ENCODE measurements around the gene FCAMR. TPM values are rescaled to one million over a fixed set of nuclear protein-coding genes. Genes with fewer than 3 reads are reported as not detected.

Gene FCAMR, protein sequence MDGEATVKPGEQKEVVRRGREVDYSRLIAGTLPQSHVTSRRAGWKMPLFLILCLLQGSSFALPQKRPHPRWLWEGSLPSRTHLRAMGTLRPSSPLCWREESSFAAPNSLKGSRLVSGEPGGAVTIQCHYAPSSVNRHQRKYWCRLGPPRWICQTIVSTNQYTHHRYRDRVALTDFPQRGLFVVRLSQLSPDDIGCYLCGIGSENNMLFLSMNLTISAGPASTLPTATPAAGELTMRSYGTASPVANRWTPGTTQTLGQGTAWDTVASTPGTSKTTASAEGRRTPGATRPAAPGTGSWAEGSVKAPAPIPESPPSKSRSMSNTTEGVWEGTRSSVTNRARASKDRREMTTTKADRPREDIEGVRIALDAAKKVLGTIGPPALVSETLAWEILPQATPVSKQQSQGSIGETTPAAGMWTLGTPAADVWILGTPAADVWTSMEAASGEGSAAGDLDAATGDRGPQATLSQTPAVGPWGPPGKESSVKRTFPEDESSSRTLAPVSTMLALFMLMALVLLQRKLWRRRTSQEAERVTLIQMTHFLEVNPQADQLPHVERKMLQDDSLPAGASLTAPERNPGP
- polyA plus RNA-seq (2013, experiment 1 of 2; ENCODE audit: insufficient read length) = not detected
- polyA plus RNA-seq (2013, experiment 2 of 2; ENCODE audit: insufficient read length) = not detected

DNA sequence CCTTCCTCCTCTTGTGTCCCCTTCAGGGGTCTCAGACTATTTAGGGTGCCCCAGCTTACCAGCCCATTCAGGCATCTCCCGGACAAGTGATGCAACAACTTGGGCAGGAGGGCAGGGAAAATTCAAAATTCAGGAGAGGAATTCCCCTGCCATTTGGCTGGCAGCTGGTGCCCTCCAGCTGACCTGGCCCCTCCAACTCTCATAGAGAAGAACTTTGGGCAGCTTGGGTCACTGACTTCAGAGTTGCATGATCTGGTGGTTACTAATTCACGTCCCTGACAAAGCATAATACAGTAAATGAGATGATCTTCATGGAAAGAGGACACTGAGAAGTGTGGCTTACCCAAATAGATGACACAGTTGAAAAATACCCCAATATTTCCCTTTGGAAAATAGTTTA, at the start of gene FCAMR:
TSS of gene FCAMR (minus strand) at position 15 of the 400 bp plus-strand sequence. CDS start 335 bp downstream, outside the sequence.
- no peak for DNase-seq

- no peak for DNase-seq
These were observed 49.4 kb upstream of the FCAMR start for GRCh38 chr1:207019661-207020060.

DNA sequence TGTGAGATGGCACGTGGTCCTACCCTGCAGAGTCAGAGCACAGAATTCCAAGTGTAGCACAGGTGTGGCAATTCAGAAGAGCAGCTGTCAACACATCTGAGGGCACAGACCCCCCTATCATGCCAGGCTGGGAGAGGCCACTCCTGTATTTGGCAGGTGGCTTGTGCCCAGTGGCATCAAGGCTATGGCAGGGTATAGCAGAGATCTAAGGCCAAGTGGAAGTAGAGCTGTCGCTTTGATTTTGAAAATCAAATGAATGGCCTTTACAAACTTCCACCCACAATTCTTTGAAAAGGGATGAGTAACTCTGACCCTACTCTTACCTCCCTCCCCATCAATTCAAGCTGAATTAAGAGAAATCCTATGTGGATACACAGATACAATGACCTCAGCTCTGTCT, 48.9 kb upstream of the FCAMR start:
- DNase-seq = no peak

DNA sequence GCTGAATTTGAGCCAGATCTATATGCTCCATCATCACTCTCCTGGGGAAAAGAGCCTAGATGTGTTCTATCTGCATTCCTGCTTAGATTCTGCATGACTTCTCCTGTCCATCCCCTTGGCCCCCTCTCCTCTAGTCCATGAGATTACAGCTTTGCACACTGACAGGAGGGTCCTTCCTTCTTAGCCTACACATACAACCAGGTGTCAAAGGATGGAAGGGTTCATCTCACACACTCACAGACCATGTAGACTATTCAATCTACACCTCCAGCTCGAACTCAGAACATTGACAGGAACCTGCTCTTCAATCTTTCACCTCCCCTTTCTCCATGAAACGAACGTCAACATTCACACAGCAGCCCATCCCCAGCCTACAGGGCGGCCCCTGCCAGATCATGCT, 48.4 kb upstream of the FCAMR start:
- DNase-seq = no peak

DNA sequence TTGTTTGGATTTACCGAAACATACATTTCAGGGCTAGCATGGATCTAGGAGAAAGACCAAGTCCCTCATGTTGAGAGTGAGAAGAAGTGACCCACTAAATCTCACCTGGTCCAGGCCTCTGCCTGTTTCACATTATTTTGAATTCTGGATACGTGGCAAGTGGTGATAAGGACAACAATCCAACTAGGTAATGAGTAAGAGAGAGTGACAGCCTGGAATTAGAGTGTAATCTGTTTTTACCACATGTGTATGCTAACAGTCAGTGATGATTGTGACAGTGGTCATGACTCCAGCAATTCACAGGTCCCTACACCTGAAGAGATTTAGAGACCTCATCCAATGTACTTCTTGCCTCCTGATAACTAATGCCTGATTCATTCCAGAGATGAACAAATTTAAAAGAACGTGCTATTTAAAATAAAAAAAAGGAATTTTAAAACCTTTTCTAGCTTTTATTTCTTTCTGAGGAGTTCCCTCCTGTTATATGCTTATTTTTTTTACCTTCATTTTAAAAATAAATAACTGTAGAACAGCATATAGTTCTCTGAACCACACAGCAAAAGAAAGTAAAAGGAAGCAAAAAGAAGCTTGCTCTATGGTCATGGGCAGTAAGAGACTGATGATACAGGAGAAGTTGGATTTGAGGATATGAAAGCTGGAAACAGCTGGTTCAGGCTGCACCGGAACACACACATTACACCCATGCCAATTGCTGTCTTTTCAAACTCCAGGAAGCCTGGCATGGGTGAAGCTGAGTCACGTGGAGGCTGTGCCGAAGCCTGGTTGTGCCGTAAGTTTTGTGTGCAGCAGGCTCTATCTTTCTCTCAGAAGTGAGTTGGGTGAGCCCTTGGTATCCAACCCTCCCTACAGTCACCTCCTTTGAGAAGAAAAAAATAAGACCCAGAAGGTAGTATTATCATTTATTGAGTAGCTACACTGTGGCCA, 47.6 kb upstream of the FCAMR start:
- DNase-seq = no peak

- DNase-seq = no peak
These were observed 45.5 kb upstream of the FCAMR start for GRCh38 chr1:207015791-207016190.

DNA sequence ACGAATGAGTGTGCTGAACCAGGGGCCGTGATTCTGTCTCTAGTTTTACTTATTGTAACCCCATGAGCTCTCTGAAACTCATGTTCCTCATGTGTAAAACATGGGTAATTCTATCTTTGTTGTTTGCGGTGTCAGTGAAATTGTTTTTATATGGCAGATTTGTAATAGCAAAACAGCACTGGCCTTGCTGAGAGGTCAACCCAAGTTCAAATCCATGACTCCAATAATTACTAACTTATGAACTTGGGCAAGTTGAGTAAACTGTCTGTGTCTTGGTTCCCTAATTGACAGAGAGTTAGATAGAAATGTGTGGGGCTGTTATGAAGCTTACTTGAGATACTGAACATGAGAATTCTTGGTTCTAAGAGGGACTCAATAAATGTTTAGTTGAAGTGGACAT, 44.5 kb upstream of the FCAMR start:
- no peak for DNase-seq

DNA sequence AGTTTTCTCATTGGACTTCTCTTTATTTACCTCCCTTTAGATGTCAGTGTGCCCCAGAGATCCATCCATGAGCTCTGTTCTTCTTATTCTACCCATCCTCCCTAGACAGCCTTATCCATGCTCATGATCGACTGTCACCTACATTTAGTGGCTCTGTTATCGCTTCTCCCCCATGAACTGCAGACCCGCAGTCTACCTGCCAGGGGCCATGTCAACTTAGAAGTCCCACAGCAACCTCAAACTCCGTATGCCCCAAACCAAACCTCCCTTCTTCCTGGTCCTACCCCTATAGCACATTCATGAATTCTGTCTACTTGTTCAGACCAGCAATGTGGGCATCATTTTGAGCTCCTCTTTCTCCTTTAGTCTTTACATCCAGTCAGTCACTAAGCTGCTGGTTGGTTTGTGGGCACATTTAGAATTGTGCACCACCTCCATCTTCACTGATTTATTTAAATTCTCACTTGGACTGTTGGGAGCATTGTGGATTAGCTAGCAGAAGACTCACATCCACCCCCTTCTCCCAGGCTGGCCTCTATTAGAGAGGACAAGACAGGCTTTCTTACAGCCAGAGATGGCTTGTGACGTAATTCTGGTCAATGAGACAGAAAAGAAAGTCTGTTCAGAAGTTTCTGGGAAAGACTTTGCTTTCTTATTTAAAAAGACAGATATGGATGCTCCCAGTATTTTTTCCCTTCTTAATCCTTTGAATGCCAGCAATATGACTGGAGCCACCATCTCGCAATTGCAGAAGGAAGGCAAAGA, 43.2 kb upstream of the FCAMR start:
- no peak for DNase-seq

GRCh38 chr1:207010726-207011125, 40.5 kb upstream of the FCAMR start:
- DNase-seq = no peak

- no peak for DNase-seq
These were observed 39.7 kb upstream of the FCAMR start for GRCh38 chr1:207009945-207010344.

- no peak for DNase-seq
These were observed 39.1 kb upstream of the FCAMR start for GRCh38 chr1:207009182-207009850.

GRCh38 chr1:207007352-207008033, 37.2 kb upstream of the FCAMR start:
- DNase-seq = peak; percentile 96

GRCh38 chr1:207006914-207007313, 36.7 kb upstream of the FCAMR start:
- DNase-seq = no peak

GRCh38 chr1:207006083-207006482, 35.8 kb upstream of the FCAMR start:
- DNase-seq = no peak

GRCh38 chr1:207004931-207005830, 34.9 kb upstream of the FCAMR start:
- DNase-seq = peak; percentile 81

- DNase-seq = no peak
These were observed 33.0 kb upstream of the FCAMR start for GRCh38 chr1:207003210-207003609.

DNA sequence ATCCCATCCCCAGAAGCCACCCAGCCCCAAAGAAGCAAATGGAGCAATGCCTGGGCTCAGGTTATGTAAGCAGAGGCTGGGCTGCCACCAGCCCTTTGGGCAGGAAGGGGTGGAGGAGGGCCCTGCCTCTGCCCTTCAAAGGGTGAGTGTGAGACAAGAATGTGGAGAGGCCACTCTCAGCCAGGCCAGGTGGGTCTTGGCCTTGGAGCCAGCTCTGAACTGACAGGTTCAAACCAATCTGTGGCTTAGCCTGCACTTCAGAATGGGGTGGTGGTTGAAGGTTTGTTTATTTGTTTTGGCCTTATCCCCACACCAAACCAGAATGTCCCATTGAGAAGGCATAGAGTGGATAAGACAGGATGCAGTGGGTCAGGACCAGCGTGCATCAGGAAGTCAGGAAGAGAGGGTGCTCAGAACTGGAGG, 32.5 kb upstream of the FCAMR start:
- no peak for DNase-seq

DNA sequence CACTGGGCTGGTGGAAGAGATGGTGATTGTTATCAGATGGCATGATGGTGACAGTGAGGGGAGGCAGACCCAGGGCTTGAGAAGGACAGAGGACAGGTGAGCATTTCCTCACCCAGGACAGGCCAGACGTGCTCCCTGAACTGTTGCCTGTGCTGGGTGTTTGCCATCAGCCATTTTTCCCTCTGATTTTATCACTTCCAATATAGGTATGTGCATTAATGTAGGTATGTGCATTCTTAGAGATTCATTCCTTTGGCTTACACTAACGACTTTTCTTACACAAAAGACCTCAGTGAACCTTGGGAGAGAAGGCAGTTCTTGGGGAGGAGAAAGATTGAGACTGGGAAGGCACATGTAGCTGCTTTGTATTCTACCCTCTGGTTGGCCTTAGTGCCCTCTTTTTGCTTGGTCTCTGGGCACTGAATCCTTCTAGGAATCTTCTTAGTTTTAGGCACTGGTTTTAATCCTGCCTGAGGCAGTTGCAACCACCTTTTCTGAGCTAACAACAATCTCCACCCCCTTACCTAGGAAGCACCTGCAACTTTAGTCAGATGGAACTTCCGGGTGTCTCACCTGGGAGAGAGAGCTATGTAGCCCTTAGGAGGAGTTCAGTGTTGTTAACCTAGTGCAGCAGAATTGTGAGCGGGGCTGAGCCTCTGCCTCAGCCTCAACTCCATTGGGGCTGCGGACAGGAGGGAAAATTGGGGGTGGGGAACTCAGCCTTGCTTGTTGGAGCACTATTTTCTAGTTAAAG, 31.4 kb upstream of the FCAMR start:
- DNase-seq = no peak

GRCh38 chr1:207000651-207001291, 30.5 kb upstream of the FCAMR start:
- DNase-seq = no peak

Measured in fibroblast of skin of back (primary cell).